ENCODE data around the gene C3orf80.

DNA sequence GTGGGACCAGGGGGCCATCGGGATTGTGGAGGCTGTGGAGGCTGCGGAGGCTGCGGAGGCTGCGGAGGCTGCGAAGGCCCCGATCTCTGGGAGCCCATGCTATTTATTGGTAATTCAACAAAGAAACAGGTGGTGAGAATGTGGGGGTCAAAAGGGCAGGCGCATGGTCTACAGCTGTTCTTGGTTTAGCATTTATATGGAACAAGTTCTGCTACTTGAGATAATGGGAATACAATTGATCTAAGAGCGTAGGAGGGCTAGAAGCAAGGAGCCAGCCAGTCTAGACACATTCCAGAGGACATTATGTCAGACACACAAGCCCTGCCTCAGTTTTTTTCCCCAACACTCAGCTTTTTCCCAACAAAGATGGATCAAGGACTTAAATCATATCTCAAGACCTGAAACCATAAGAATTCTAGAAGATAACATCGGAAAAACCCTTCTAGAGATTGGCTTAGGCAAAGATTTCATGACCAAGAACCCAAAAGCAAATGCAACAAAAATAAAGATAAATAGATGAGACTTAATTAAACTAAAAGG, 20.1 kb downstream of the C3orf80 start:
- TF ChIP-seq, protein P1, sequence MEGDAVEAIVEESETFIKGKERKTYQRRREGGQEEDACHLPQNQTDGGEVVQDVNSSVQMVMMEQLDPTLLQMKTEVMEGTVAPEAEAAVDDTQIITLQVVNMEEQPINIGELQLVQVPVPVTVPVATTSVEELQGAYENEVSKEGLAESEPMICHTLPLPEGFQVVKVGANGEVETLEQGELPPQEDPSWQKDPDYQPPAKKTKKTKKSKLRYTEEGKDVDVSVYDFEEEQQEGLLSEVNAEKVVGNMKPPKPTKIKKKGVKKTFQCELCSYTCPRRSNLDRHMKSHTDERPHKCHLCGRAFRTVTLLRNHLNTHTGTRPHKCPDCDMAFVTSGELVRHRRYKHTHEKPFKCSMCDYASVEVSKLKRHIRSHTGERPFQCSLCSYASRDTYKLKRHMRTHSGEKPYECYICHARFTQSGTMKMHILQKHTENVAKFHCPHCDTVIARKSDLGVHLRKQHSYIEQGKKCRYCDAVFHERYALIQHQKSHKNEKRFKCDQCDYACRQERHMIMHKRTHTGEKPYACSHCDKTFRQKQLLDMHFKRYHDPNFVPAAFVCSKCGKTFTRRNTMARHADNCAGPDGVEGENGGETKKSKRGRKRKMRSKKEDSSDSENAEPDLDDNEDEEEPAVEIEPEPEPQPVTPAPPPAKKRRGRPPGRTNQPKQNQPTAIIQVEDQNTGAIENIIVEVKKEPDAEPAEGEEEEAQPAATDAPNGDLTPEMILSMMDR (IDR thresholded peaks at IDR 0.05; ENCODE audit: low read depth, low read length) = no peak
- no peak for TF ChIP-seq POLR2A (IDR thresholded peaks at IDR 0.05; ENCODE audit: extremely low read depth, insufficient read length)
